H1 (cell line): ENCODE measurements around the gene CIC. TPM values are rescaled to one million over a fixed set of nuclear protein-coding genes. Genes with fewer than 3 reads are reported as not detected.

Source experiments
- CTCF ChIA-PET: fragments of 300-600 bp; sonication (Branson Sonifier 250); formaldehyde crosslinking; loops from one replicate; lab custom pipeline; 2021; ENCODE audit not compliant: partially characterized antibody; lab: Charles Lee
- POLR2A ChIA-PET: fragments of 300-600 bp; sonication (Branson Sonifier 250); formaldehyde crosslinking; loops from one replicate; lab custom pipeline; 2021; ENCODE audit warnings: inconsistent platforms; ENCODE audit not compliant: partially characterized antibody; lab: Charles Lee
- DNase-seq, 2 experiments: peaks; one replicate each; pipeline versions ENCODE4 v3.0.0 to v3.0.0-alpha.2; 2010 to 2022; ENCODE audit warnings: low spot score in 2 of 2, low read depth in 1 of 2, mixed read lengths in 1 of 2
- FAIRE-seq: peaks from 2 replicates; lab custom pipeline; 2011; peaks lifted over from hg19 to GRCh38; lab: Jason Lieb, UNC
- H2AFZ ChIP-seq: 2 replicates; pipeline ENCODE4 v1.8.1; 2012; ENCODE audit warnings: low read length, inconsistent platforms
- H2AK5ac ChIP-seq: 2 replicates; pipeline ENCODE4 v1.6.1; 2013; ENCODE audit warnings: low read depth, low read length
- H2BK120ac ChIP-seq: replicated peaks from 2 replicates; pipeline ENCODE3; 2013; ENCODE audit warnings: low read depth, low read length, inconsistent platforms
- H2BK12ac ChIP-seq: 2 replicates; pipeline ENCODE4 v1.6.1; 2013; ENCODE audit warnings: low read depth, low read length
- H2BK15ac ChIP-seq: 2 replicates; pipeline ENCODE4 v1.6.1; 2013; ENCODE audit warnings: low read length
- H2BK20ac ChIP-seq: 2 replicates; pipeline ENCODE4 v1.6.1; 2013; ENCODE audit warnings: low read length
- H2BK5ac ChIP-seq: 2 replicates; pipeline ENCODE4 v1.6.1; 2013; ENCODE audit warnings: low read depth, low read length
- H3K14ac ChIP-seq: 2 replicates; pipeline ENCODE4 v1.6.1; 2013; ENCODE audit warnings: inconsistent platforms; ENCODE audit not compliant: insufficient read length
- H3K18ac ChIP-seq: 2 replicates; pipeline ENCODE4 v1.6.1; 2013; ENCODE audit warnings: low read length; ENCODE audit errors: extremely low read depth
- H3K23ac ChIP-seq: 2 replicates; pipeline ENCODE4 v1.6.1; 2013; ENCODE audit warnings: inconsistent platforms; ENCODE audit not compliant: insufficient read length
- H3K23me2 ChIP-seq: 2 replicates; pipeline ENCODE4 v1.6.1; 2013; ENCODE audit warnings: low read depth, low read length
- H3K27ac ChIP-seq: 2 replicates; pipeline ENCODE4 v1.6.1; 2011; ENCODE audit warnings: low read depth, low read length, inconsistent platforms
- H3K27me3 ChIP-seq, 4 experiments: replicated peaks in 1 of 4; 1 replicate in 1 of 4; 2 replicates in 3 of 4; pipeline versions ENCODE4 v1.6.1 to v1.8.1; 2011 to 2013; ENCODE audit warnings: low read length in 3 of 4, mild to moderate bottlenecking in 3 of 4, inconsistent platforms in 2 of 4, mixed read lengths in 2 of 4, moderate library complexity in 1 of 4; ENCODE audit not compliant: control insufficient read depth in 3 of 4, insufficient read depth in 3 of 4; ENCODE audit errors: extremely low read depth in 1 of 4
- H3K36me3 ChIP-seq, 4 experiments: 2 replicates each; pipeline versions ENCODE4 v1.6.1 to v1.8.1; 2011 to 2013; ENCODE audit warnings: mild to moderate bottlenecking in 4 of 4, low read length in 3 of 4, moderate library complexity in 2 of 4, control low read depth in 1 of 4, inconsistent platforms in 1 of 4; ENCODE audit not compliant: insufficient read depth in 4 of 4, control insufficient read depth in 2 of 4
- H3K4ac ChIP-seq: replicated peaks from 2 replicates; pipeline ENCODE3; 2013; ENCODE audit warnings: low read length, low read depth, mixed read lengths, inconsistent platforms; ENCODE audit not compliant: insufficient read length
- H3K4me1 ChIP-seq, 4 experiments: replicated peaks in 1 of 4; 1 replicate in 1 of 4; 2 replicates in 3 of 4; pipeline versions ENCODE4 v1.6.1 to v1.8.1; 2011 to 2013; ENCODE audit warnings: low read length in 3 of 4, inconsistent platforms in 2 of 4, mixed read lengths in 1 of 4; ENCODE audit not compliant: insufficient read depth in 4 of 4, control insufficient read depth in 3 of 4
- H3K4me2 ChIP-seq, 2 experiments: 2 replicates each; pipeline versions ENCODE4 v1.6.1 to v1.8.1; 2011 to 2013; ENCODE audit warnings: low read depth in 2 of 2, low read length in 2 of 2, control low read depth in 1 of 2, inconsistent platforms in 1 of 2, mild to moderate bottlenecking in 1 of 2; ENCODE audit not compliant: insufficient read depth in 1 of 2
- H3K4me3 ChIP-seq, 4 experiments: fragments of 200-600, 300-600 bp in 1 of 4; sonication (generic), shearing (Covaris generic), sonication (Bioruptor Twin) in 1 of 4; 2 replicates each; pipeline versions ENCODE4 v1.5.1 to v1.8.1; 2011 to 2016; ENCODE audit warnings: low read length in 4 of 4, low read depth in 3 of 4, control low read depth in 2 of 4, inconsistent platforms in 2 of 4, mild to moderate bottlenecking in 2 of 4, mixed read lengths in 1 of 4, moderate library complexity in 1 of 4; ENCODE audit not compliant: insufficient read depth in 2 of 4; ENCODE audit errors: extremely low read depth in 1 of 4
- H3K56ac ChIP-seq: replicated peaks from 2 replicates; pipeline ENCODE3; 2013; ENCODE audit warnings: low read depth, mild to moderate bottlenecking, mixed read lengths, low read length, inconsistent platforms; ENCODE audit not compliant: insufficient read length
- H3K79me1 ChIP-seq: 2 replicates; pipeline ENCODE4 v1.6.1; 2013; ENCODE audit warnings: low read depth, low read length, control low read depth
- H3K79me2 ChIP-seq, 2 experiments: 2 replicates each; pipeline versions ENCODE4 v1.6.1 to v1.8.1; 2012 to 2013; ENCODE audit warnings: low read length in 2 of 2, mild to moderate bottlenecking in 2 of 2, inconsistent platforms in 1 of 2; ENCODE audit not compliant: insufficient read depth in 2 of 2, control insufficient read depth in 1 of 2
- H3K9ac ChIP-seq, 4 experiments: replicated peaks in 1 of 4; 1 replicate in 1 of 4; 2 replicates in 3 of 4; pipeline versions ENCODE4 v1.6.1 to v1.8.1; 2011 to 2013; ENCODE audit warnings: low read depth in 3 of 4, low read length in 3 of 4, control low read depth in 2 of 4, mild to moderate bottlenecking in 2 of 4, moderate library complexity in 2 of 4, inconsistent platforms in 1 of 4; ENCODE audit errors: extremely low read depth in 1 of 4
- H3K9me3 ChIP-seq, 2 experiments: 2 replicates each; pipeline versions ENCODE4 v1.6.1 to v1.8.1; 2012 to 2013; ENCODE audit warnings: mild to moderate bottlenecking in 2 of 2, moderate library complexity in 2 of 2, control low read depth in 1 of 2, inconsistent platforms in 1 of 2, low read depth in 1 of 2, low read length in 1 of 2, mixed read lengths in 1 of 2; ENCODE audit not compliant: insufficient read depth in 2 of 2
- H4K20me1 ChIP-seq, 2 experiments: replicated peaks in 1 of 2; 2 replicates each; pipeline versions ENCODE3 to v1.8.1; 2011 to 2013; ENCODE audit warnings: inconsistent platforms in 2 of 2, low read length in 2 of 2, mild to moderate bottlenecking in 1 of 2; ENCODE audit not compliant: insufficient read depth in 2 of 2, control insufficient read depth in 1 of 2
- H4K5ac ChIP-seq: 2 replicates; pipeline ENCODE4 v1.6.1; 2013; ENCODE audit warnings: low read length, low read depth, mixed read lengths, inconsistent platforms; ENCODE audit not compliant: insufficient read length
- H4K8ac ChIP-seq: 2 replicates; pipeline ENCODE4 v1.8.0; 2013; ENCODE audit warnings: mild to moderate bottlenecking, moderate library complexity, low read length, inconsistent platforms; ENCODE audit not compliant: insufficient read depth; ENCODE audit errors: extremely low read depth
- H4K91ac ChIP-seq: replicated peaks from 2 replicates; pipeline ENCODE3; 2013; ENCODE audit warnings: low read length, mixed read lengths, inconsistent platforms; ENCODE audit not compliant: insufficient read length
- HDAC6 ChIP-seq: IDR thresholded peaks from one replicate; pipeline ENCODE4 v1.7.1; 2012; ENCODE audit warnings: low read depth, mild to moderate bottlenecking, inconsistent platforms, low read length, moderate library complexity
- JUND ChIP-seq: IDR thresholded peaks from 2 replicates; pipeline ENCODE4 v1.6.1; 2011; ENCODE audit warnings: mild to moderate bottlenecking, improper control_type of control experiment, low read length
- KDM5A ChIP-seq: fragments of 200-600 bp; IDR thresholded peaks from 2 replicates; pipeline ENCODE4 v1.7.1; 2012; ENCODE audit warnings: mild to moderate bottlenecking, low read length, inconsistent platforms, mixed read lengths
- POLR2AphosphoS5 ChIP-seq: IDR thresholded peaks from 2 replicates; pipeline ENCODE4 v1.6.1; 2011; ENCODE audit warnings: low read depth, low read length
- RFX5 ChIP-seq: IDR thresholded peaks from 2 replicates; pipeline ENCODE4 v1.6.1; 2011; ENCODE audit warnings: low read depth, low read length, improper control_type of control experiment, borderline replicate concordance
- SAP30 ChIP-seq: fragments of 300-600 bp; sonication (generic); IDR thresholded peaks from 2 replicates; pipeline ENCODE4 v1.7.1; 2012; ENCODE audit warnings: low read length, moderate library complexity, mild to moderate bottlenecking, inconsistent platforms; ENCODE audit not compliant: insufficient read depth, insufficient replicate concordance
- SIX5 ChIP-seq: IDR thresholded peaks from 2 replicates; pipeline ENCODE4 v1.6.1; 2011; ENCODE audit warnings: mild to moderate bottlenecking, low read depth, low read length
- SP2 ChIP-seq: IDR thresholded peaks from 2 replicates; pipeline ENCODE4 v1.6.1; 2012; ENCODE audit warnings: mild to moderate bottlenecking, low read length, inconsistent platforms
- SP4 ChIP-seq: IDR thresholded peaks from 2 replicates; pipeline ENCODE4 v1.6.1; 2012; ENCODE audit warnings: low read length, inconsistent platforms
- SRF ChIP-seq: IDR thresholded peaks from 2 replicates; pipeline ENCODE4 v1.6.1; 2011; ENCODE audit warnings: mild to moderate bottlenecking, low read depth, low read length, moderate library complexity
- ZNF274 ChIP-seq: IDR thresholded peaks from 2 replicates; pipeline ENCODE4 v1.7.0; 2012; ENCODE audit warnings: low read length, borderline replicate concordance; ENCODE audit errors: extremely low read depth
- WGBS, 2 experiments: shearing (Covaris generic) in 1 of 2; methylation state at CpG; one replicate each; pipeline versions ENCODE4 v1.1.6 to v1.1.7; 2013 to 2015; ENCODE audit warnings: low lambda C conversion rate in 2 of 2, mixed read lengths in 2 of 2, inconsistent platforms in 1 of 2, low coverage in 1 of 2, missing lambda C conversion rate in 1 of 2; ENCODE audit not compliant: insufficient replicate concordance in 2 of 2, insufficient coverage in 1 of 2, insufficient read length in 1 of 2; ENCODE audit errors: extremely low coverage in 1 of 2, missing lambda C conversion rate in 1 of 2; 5-methylcytosine and 5-hydroxymethylcytosine counted together
- polyA plus RNA-seq, 7 experiments: library from polyadenylated mRNA; depleted of rRNA in 3 of 7; stranded (reverse) in 5 of 7; unstranded in 2 of 7; fragments of >200 nt in 5 of 7; fragments of 200-250 nt in 2 of 7; gene quantifications; 1 replicate in 5 of 7; 2 replicates in 1 of 7; 4 replicates in 1 of 7; pipeline versions ENCODE4 v1.2.1 to v1.2.3, GENCODE V29; 2011 to 2013; ENCODE audit warnings: missing spikeins in 2 of 7, mixed read lengths in 2 of 7
- total RNA-seq: library from RNA; stranded (reverse); fragmentation: NEBNext Ultra II Directional; extraction: Animal tissue kit (Norgen Biotek cat#: 25700); gene quantifications from 2 replicates; pipeline ENCODE4 v1.2.1, GENCODE V29; 2021
- TF ChIP-seq, protein P1 (sequence below), 3 experiments: IDR thresholded peaks; 1 replicate in 2 of 3; 2 replicates in 1 of 3; pipeline versions ENCODE4 v1.5.1 to v1.6.1; 2011; ENCODE audit warnings: low read length in 3 of 3, mild to moderate bottlenecking in 3 of 3, inconsistent platforms in 2 of 3, low read depth in 1 of 3, moderate library complexity in 1 of 3; ENCODE audit not compliant: insufficient read depth in 1 of 3; ENCODE audit errors: control extremely low read depth in 1 of 3

CIC gene
- total and polyA plus RNA-seq, 2 of the 8 experiments (the other 6 are each of a cell fraction or from before 2014, with no cell fraction given): 13.2 to 43.6 TPM

DNA sequence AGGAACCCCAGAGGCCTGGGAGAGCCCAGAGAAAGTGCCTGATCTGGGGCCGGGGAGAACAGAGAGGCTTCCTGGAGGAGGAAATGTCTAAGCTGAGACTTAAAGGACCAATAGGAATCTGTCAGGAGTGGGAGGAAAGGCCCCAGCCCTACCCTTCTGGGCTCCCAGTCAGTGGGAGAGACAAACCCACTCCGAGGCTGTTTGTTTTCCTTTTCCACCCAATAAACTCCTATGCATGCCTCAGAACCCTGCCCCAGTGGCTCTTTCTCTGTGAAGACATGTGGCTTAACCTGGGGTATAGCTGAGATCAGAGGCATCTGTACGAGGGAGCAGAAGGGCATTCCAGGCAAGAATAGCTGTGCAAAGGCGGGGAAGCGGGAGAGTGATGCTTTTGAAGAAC lies 58.3 kb downstream of the CIC start:
- Histone ChIP-seq H3K56ac (no peak overlapping the region), H3K14ac (no peak overlapping the region), H2AFZ (no peak overlapping the region), H3K23ac (no peak overlapping the region), H4K8ac (no peak overlapping the region), H3K9me3 (no peaks in the 10 kb centered on the region), H3K4ac (no peak overlapping the region), H2AK5ac (no peak overlapping the region), H2BK120ac (no peak overlapping the region), H2BK15ac (no peak overlapping the region), H4K91ac (no peak overlapping the region), H3K36me3 (no peaks in the 10 kb centered on the region), H4K5ac (no peak overlapping the region), H3K79me1 (peaks cover 8% of the 10 kb centered on the region; the same call in 1 of the 2 replicates), H3K4me1 (peaks cover 0 to 4% (median 1%) of the 10 kb centered on the region in 4 experiments; a peak in 2 of 7 replicates), H3K27ac (no peak overlapping the region), H3K18ac (no peak overlapping the region), H2BK20ac (no peak overlapping the region), H3K79me2 (peaks cover 0 to 16% of the 10 kb centered on the region in 2 experiments; a peak in 1 of 4 replicates), H3K23me2 (peaks cover 13% of the 10 kb centered on the region; the same call in 1 of the 2 replicates), H4K20me1 (peaks cover 0 to 10% of the 10 kb centered on the region in 2 experiments), H3K9ac (no peak overlapping the region), H2BK12ac (no peak overlapping the region), H3K4me2 (no peak overlapping the region; a peak in 1 of 4 replicates), H3K27me3 (peaks cover 0 to 13% (median 7%) of the 10 kb centered on the region in 4 experiments; a peak in 5 of 7 replicates), H2BK5ac (no peak overlapping the region), H3K4me3 (no peak overlapping the region)
- ChIA-PET POLR2A (interaction anchor here (0.9 kb wide), 1 partner anchor 71 kb away, joined by 3 read pairs; no protein-coding TSS in a partner anchor), CTCF (interaction anchor here (0.6 to 8.8 kb wide), 9 partner anchors 13 to 128 kb away, joined by 3 to 90 read pairs (median 4); no protein-coding TSS in a partner anchor)
- no peak for DNase-seq
- 87% methylated on average over 5 of the region's 5 CpGs; no CpG with 5 or more reads in 1 of the 2 experiments for WGBS, 2 experiments
- FAIRE-seq: no peak
- TF ChIP-seq SAP30 (no peak), POLR2AphosphoS5 (no peak), SP4 (no peak), SRF (no peak), JUND (no peak), ZNF274 (no peak), KDM5A (no peak), SP2 (no peak), HDAC6 (no peak), SIX5 (no peak), RFX5 (no peak)
- TF ChIP-seq, protein P1, sequence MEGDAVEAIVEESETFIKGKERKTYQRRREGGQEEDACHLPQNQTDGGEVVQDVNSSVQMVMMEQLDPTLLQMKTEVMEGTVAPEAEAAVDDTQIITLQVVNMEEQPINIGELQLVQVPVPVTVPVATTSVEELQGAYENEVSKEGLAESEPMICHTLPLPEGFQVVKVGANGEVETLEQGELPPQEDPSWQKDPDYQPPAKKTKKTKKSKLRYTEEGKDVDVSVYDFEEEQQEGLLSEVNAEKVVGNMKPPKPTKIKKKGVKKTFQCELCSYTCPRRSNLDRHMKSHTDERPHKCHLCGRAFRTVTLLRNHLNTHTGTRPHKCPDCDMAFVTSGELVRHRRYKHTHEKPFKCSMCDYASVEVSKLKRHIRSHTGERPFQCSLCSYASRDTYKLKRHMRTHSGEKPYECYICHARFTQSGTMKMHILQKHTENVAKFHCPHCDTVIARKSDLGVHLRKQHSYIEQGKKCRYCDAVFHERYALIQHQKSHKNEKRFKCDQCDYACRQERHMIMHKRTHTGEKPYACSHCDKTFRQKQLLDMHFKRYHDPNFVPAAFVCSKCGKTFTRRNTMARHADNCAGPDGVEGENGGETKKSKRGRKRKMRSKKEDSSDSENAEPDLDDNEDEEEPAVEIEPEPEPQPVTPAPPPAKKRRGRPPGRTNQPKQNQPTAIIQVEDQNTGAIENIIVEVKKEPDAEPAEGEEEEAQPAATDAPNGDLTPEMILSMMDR (IDR thresholded peaks at IDR 0.05; ENCODE audit: control extremely low read depth in 1 of 3, insufficient read depth in 1 of 3, low read depth in 1 of 3, low read length in 3 of 3): no peak
